Inflammatory macrophage treated with lipopolysaccharide for 1 hour (primary cell): ENCODE measurements around the gene FSTL3.

Experiments
- DNase-seq, 2 donors: peaks; one replicate each; pipeline ENCODE4 v3.0.0-alpha.2; 2020 to 2022

FSTL3 gene

GRCh38 chr19:645912-646778 lies 30.0 kb upstream of the FSTL3 start:
- DNase-seq: no peak

- no peak for DNase-seq
Measured at GRCh38 chr19:646779-647565, 29.2 kb upstream of the FSTL3 start.

- DNase-seq: no peak
Measured at GRCh38 chr19:647566-648284, 28.5 kb upstream of the FSTL3 start.

- no peak for DNase-seq
Measured at GRCh38 chr19:648305-648704, 27.9 kb upstream of the FSTL3 start.

- DNase-seq: no peak
Measured at GRCh38 chr19:648904-649801, 27.0 kb upstream of the FSTL3 start.

- no peak for DNase-seq
Measured at GRCh38 chr19:650121-650520, 26.1 kb upstream of the FSTL3 start.

GRCh38 chr19:651114-651818 lies 24.9 kb upstream of the FSTL3 start:
- DNase-seq: no peak

GRCh38 chr19:651991-652390 lies 24.2 kb upstream of the FSTL3 start:
- no peak for DNase-seq

- DNase-seq: no peak
Measured at GRCh38 chr19:652467-653389, 23.5 kb upstream of the FSTL3 start.

- no peak for DNase-seq
Measured at GRCh38 chr19:653425-653824, 22.8 kb upstream of the FSTL3 start.

- no peak for DNase-seq
Measured at GRCh38 chr19:655691-656090, 20.5 kb upstream of the FSTL3 start.

GRCh38 chr19:656751-657559 lies 19.2 kb upstream of the FSTL3 start:
- no peak for DNase-seq

GRCh38 chr19:657611-658010 lies 18.6 kb upstream of the FSTL3 start:
- DNase-seq: no peak

GRCh38 chr19:658059-658839 lies 17.9 kb upstream of the FSTL3 start:
- DNase-seq: no peak

- DNase-seq: peak in 1 of 2 donors; percentile 44
Measured at GRCh38 chr19:658916-659839, 17.0 kb upstream of the FSTL3 start.

- DNase-seq: no peak
Measured at GRCh38 chr19:660793-661426, 15.3 kb upstream of the FSTL3 start.
